ENCODE measurements around the gene DPYSL5.

Gene DPYSL5

GRCh38 chr2:26982102-26982742, 134.3 kb downstream of the DPYSL5 start:
- DNase-seq, result peak; percentile 36
- no peak overlapping the region for H4K8ac ChIP-seq (ENCODE audit: low read depth, low read length)
- no peak overlapping the region for H2AK5ac ChIP-seq (ENCODE audit: low read length)
- no peak overlapping the region for H3K4ac ChIP-seq (ENCODE audit: low read depth, low read length)
- H3K27ac ChIP-seq (ENCODE audit: low read depth, low read length), result no peak overlapping the region
- H3K4me2 ChIP-seq (ENCODE audit: low read length), result no peak overlapping the region
- no peak overlapping the region for H3K23ac ChIP-seq (ENCODE audit: low read length)
- H3K18ac ChIP-seq (ENCODE audit: low read length), result no peak overlapping the region
- H3K9ac ChIP-seq (ENCODE audit: low read length), result no peak overlapping the region
- no peaks in the 10 kb centered on the region for H3K36me3 ChIP-seq (ENCODE audit: control insufficient read depth, insufficient read depth, low read length)
- no peak overlapping the region for H2BK15ac ChIP-seq (replicated peaks; ENCODE audit: low read depth)
- H3K79me1 ChIP-seq (ENCODE audit: low read length), result no peaks in the 10 kb centered on the region
- no peak overlapping the region for H2BK120ac ChIP-seq (ENCODE audit: low read depth, low read length)
- no CpG with 5 or more reads among the region's 2 CpGs for WGBS (ENCODE audit: extremely low coverage, insufficient coverage, low lambda C conversion rate)
- H2BK5ac ChIP-seq (ENCODE audit: low read length), result no peak overlapping the region
- no peak overlapping the region for H3K56ac ChIP-seq (ENCODE audit: low read length)
- H3K79me2 ChIP-seq (ENCODE audit: control insufficient read depth, insufficient read depth, low read length), result no peaks in the 10 kb centered on the region
- H3K4me1 ChIP-seq (ENCODE audit: control insufficient read depth, low read depth, low read length), result no peaks in the 10 kb centered on the region
- H4K5ac ChIP-seq (ENCODE audit: low read length), result no peak overlapping the region
- H3K4me3 ChIP-seq (ENCODE audit: low read length), result no peak overlapping the region
- no peaks in the 10 kb centered on the region for H3K27me3 ChIP-seq (ENCODE audit: insufficient read depth, low read length, poor library complexity)

- WGBS (ENCODE audit: extremely low coverage, insufficient coverage, low lambda C conversion rate), result no CpG with 5 or more reads among the region's 3 CpGs
- H3K79me1 ChIP-seq (ENCODE audit: low read length), result no peaks in the 10 kb centered on the region
- H2AK5ac ChIP-seq (ENCODE audit: low read length), result no peak overlapping the region
- no peaks in the 10 kb centered on the region for H3K36me3 ChIP-seq (ENCODE audit: control insufficient read depth, insufficient read depth, low read length)
- no peaks in the 10 kb centered on the region for H3K79me2 ChIP-seq (ENCODE audit: control insufficient read depth, insufficient read depth, low read length)
- no peak overlapping the region for H3K18ac ChIP-seq (ENCODE audit: low read length)
- no peaks in the 10 kb centered on the region for H3K27me3 ChIP-seq (ENCODE audit: insufficient read depth, low read length, poor library complexity)
- no peak overlapping the region for H3K9ac ChIP-seq (ENCODE audit: low read length)
- H2BK15ac ChIP-seq (replicated peaks; ENCODE audit: low read depth), result no peak overlapping the region
- H3K4me3 ChIP-seq (ENCODE audit: low read length), result no peak overlapping the region
- H3K56ac ChIP-seq (ENCODE audit: low read length), result no peak overlapping the region
- H2BK5ac ChIP-seq (ENCODE audit: low read length), result no peak overlapping the region
- H4K8ac ChIP-seq (ENCODE audit: low read depth, low read length), result no peak overlapping the region
- no peak overlapping the region for H3K4me2 ChIP-seq (ENCODE audit: low read length)
- H2BK120ac ChIP-seq (ENCODE audit: low read depth, low read length), result no peak overlapping the region
- no peak overlapping the region for H3K23ac ChIP-seq (ENCODE audit: low read length)
- no peak for DNase-seq
- no peaks in the 10 kb centered on the region for H3K4me1 ChIP-seq (ENCODE audit: control insufficient read depth, low read depth, low read length)
- H3K4ac ChIP-seq (ENCODE audit: low read depth, low read length), result no peak overlapping the region
- no peak overlapping the region for H4K5ac ChIP-seq (ENCODE audit: low read length)
- H3K27ac ChIP-seq (ENCODE audit: low read depth, low read length), result no peak overlapping the region
Observed at GRCh38 chr2:26983746-26984145, 135.8 kb downstream of the DPYSL5 start.

GRCh38 chr2:26985807-26986206, 137.9 kb downstream of the DPYSL5 start:
- WGBS (ENCODE audit: extremely low coverage, insufficient coverage, low lambda C conversion rate), result no CpG with 5 or more reads among the region's 4 CpGs
- H3K4ac ChIP-seq (ENCODE audit: low read depth, low read length), result no peak overlapping the region

DNA sequence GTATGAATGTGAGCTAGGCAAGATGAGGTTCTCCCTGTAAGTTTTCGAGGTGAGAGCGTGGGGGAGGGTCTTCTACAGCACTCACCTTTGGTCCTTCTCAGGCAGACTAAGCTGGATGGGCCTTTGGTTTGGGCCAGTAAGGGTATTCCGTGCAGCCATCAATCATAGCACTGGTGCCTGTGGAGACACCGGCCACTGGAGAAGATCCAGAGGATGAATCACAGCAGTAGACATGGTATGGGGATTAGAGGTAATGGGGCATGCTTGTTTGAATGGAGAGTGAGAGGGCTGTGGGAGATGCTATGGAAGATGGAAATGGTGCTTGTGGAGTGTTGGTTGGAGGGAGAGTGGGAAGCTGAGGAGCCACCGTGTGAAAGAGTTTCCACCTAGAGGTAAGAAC, 138.6 kb downstream of the DPYSL5 start:
- Histone ChIP-seq H3K18ac (ENCODE audit: low read length) (no peak overlapping the region), H2BK15ac (replicated peaks; ENCODE audit: low read depth) (no peak overlapping the region), H3K4me2 (ENCODE audit: low read length) (no peak overlapping the region), H3K4ac (ENCODE audit: low read depth, low read length) (no peak overlapping the region), H4K8ac (ENCODE audit: low read depth, low read length) (no peak overlapping the region), H3K36me3 (ENCODE audit: control insufficient read depth, insufficient read depth, low read length) (no peaks in the 10 kb centered on the region), H3K27me3 (ENCODE audit: insufficient read depth, low read length, poor library complexity) (no peaks in the 10 kb centered on the region), H2BK120ac (ENCODE audit: low read depth, low read length) (no peak overlapping the region), H2BK5ac (ENCODE audit: low read length) (no peak overlapping the region), H3K56ac (ENCODE audit: low read length) (no peak overlapping the region), H4K5ac (ENCODE audit: low read length) (no peak overlapping the region), H3K4me1 (ENCODE audit: control insufficient read depth, low read depth, low read length) (no peaks in the 10 kb centered on the region), H3K4me3 (ENCODE audit: low read length) (no peak overlapping the region), H3K23ac (ENCODE audit: low read length) (no peak overlapping the region), H2AK5ac (ENCODE audit: low read length) (no peak overlapping the region), H3K27ac (ENCODE audit: low read depth, low read length) (no peak overlapping the region), H3K79me1 (ENCODE audit: low read length) (no peaks in the 10 kb centered on the region), H3K9ac (ENCODE audit: low read length) (no peak overlapping the region), H3K79me2 (ENCODE audit: control insufficient read depth, insufficient read depth, low read length) (no peaks in the 10 kb centered on the region)
- no CpG with 5 or more reads among the region's 5 CpGs for WGBS (ENCODE audit: extremely low coverage, insufficient coverage, low lambda C conversion rate)
- DNase-seq, result no peak

More at GRCh38 chr2:26985807-26986206, 137.9 kb downstream of the DPYSL5 start:
- no peak for DNase-seq
- no peak overlapping the region for H2AK5ac ChIP-seq (ENCODE audit: low read length)
- H3K23ac ChIP-seq (ENCODE audit: low read length), result no peak overlapping the region
- no peak overlapping the region for H3K18ac ChIP-seq (ENCODE audit: low read length)
- no peak overlapping the region for H3K4me2 ChIP-seq (ENCODE audit: low read length)
- no peaks in the 10 kb centered on the region for H3K79me2 ChIP-seq (ENCODE audit: control insufficient read depth, insufficient read depth, low read length)
- H3K56ac ChIP-seq (ENCODE audit: low read length), result no peak overlapping the region
- no peak overlapping the region for H4K8ac ChIP-seq (ENCODE audit: low read depth, low read length)
- H3K36me3 ChIP-seq (ENCODE audit: control insufficient read depth, insufficient read depth, low read length), result no peaks in the 10 kb centered on the region
- no peak overlapping the region for H2BK15ac ChIP-seq (replicated peaks; ENCODE audit: low read depth)
- no peaks in the 10 kb centered on the region for H3K4me1 ChIP-seq (ENCODE audit: control insufficient read depth, low read depth, low read length)
- no peak overlapping the region for H3K4me3 ChIP-seq (ENCODE audit: low read length)
- no peaks in the 10 kb centered on the region for H3K79me1 ChIP-seq (ENCODE audit: low read length)
- no peak overlapping the region for H2BK120ac ChIP-seq (ENCODE audit: low read depth, low read length)
- H3K27me3 ChIP-seq (ENCODE audit: insufficient read depth, low read length, poor library complexity), result no peaks in the 10 kb centered on the region
- H2BK5ac ChIP-seq (ENCODE audit: low read length), result no peak overlapping the region
- no peak overlapping the region for H4K5ac ChIP-seq (ENCODE audit: low read length)
- no peak overlapping the region for H3K9ac ChIP-seq (ENCODE audit: low read length)
- no peak overlapping the region for H3K27ac ChIP-seq (ENCODE audit: low read depth, low read length)

- H3K4me1 ChIP-seq (ENCODE audit: control insufficient read depth, low read depth, low read length), result no peaks in the 10 kb centered on the region
- no peak overlapping the region for H3K4ac ChIP-seq (ENCODE audit: low read depth, low read length)
- no peak overlapping the region for H2BK120ac ChIP-seq (ENCODE audit: low read depth, low read length)
- no peak overlapping the region for H4K5ac ChIP-seq (ENCODE audit: low read length)
- no CpG with 5 or more reads among the region's 4 CpGs for WGBS (ENCODE audit: extremely low coverage, insufficient coverage, low lambda C conversion rate)
- no peak overlapping the region for H2BK15ac ChIP-seq (replicated peaks; ENCODE audit: low read depth)
- H3K9ac ChIP-seq (ENCODE audit: low read length), result no peak overlapping the region
- H2AK5ac ChIP-seq (ENCODE audit: low read length), result no peak overlapping the region
- no peak overlapping the region for H2BK5ac ChIP-seq (ENCODE audit: low read length)
- no peak for DNase-seq
- no peak overlapping the region for H3K27ac ChIP-seq (ENCODE audit: low read depth, low read length)
- H4K8ac ChIP-seq (ENCODE audit: low read depth, low read length), result no peak overlapping the region
- no peaks in the 10 kb centered on the region for H3K36me3 ChIP-seq (ENCODE audit: control insufficient read depth, insufficient read depth, low read length)
- no peaks in the 10 kb centered on the region for H3K79me2 ChIP-seq (ENCODE audit: control insufficient read depth, insufficient read depth, low read length)
- no peak overlapping the region for H3K23ac ChIP-seq (ENCODE audit: low read length)
- H3K79me1 ChIP-seq (ENCODE audit: low read length), result no peaks in the 10 kb centered on the region
- H3K4me3 ChIP-seq (ENCODE audit: low read length), result no peak overlapping the region
- H3K27me3 ChIP-seq (ENCODE audit: insufficient read depth, low read length, poor library complexity), result no peaks in the 10 kb centered on the region
- no peak overlapping the region for H3K56ac ChIP-seq (ENCODE audit: low read length)
- H3K18ac ChIP-seq (ENCODE audit: low read length), result no peak overlapping the region
- H3K4me2 ChIP-seq (ENCODE audit: low read length), result no peak overlapping the region
Observed at GRCh38 chr2:26988058-26988860, 140.3 kb downstream of the DPYSL5 start.

Data from mesendoderm (in vitro differentiated cells).